AG09319 (cell line): ENCODE results near the gene USP21.

Experiments
- DNase-seq: peaks from one replicate; pipeline ENCODE4 v3.0.0-alpha.2; 2010; ENCODE audit warnings: low read depth; ENCODE audit errors: extremely low read depth
- TF ChIP-seq, protein P1 (sequence below): IDR thresholded peaks from 2 replicates; pipeline ENCODE4 v1.5.1; 2011; ENCODE audit warnings: low read depth, mild to moderate bottlenecking, inconsistent platforms, low read length, moderate library complexity

USP21 gene

DNA sequence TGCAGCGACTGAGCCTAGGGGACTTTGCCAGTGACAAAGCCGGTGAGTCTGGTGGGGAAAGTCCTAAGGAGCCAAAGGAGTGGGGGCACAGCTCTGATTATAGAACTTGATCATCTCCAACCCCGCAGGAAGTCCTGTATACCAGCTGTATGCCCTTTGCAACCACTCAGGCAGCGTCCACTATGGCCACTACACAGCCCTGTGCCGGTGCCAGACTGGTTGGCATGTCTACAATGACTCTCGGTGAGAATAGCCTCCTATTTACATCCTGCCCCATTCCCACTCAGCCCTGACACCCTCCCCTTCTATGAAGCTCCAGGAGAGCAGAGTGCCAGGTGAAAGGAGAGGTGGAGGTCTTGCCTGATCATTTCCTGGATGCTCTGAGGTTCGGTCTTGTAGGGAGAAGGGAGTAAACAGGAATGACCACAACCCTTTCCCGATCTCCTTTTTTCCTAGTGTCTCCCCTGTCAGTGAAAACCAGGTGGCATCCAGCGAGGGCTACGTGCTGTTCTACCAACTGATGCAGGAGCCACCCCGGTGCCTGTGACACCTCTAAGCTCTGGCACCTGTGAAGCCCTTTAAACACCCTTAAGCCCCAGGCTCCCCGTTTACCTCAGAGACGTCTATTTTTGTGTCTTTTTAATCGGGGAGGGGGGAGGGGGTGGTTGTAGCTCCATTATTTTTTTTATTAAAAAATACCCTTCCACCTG, 5.8 kb downstream of the USP21 start:
- TF ChIP-seq, protein P1, sequence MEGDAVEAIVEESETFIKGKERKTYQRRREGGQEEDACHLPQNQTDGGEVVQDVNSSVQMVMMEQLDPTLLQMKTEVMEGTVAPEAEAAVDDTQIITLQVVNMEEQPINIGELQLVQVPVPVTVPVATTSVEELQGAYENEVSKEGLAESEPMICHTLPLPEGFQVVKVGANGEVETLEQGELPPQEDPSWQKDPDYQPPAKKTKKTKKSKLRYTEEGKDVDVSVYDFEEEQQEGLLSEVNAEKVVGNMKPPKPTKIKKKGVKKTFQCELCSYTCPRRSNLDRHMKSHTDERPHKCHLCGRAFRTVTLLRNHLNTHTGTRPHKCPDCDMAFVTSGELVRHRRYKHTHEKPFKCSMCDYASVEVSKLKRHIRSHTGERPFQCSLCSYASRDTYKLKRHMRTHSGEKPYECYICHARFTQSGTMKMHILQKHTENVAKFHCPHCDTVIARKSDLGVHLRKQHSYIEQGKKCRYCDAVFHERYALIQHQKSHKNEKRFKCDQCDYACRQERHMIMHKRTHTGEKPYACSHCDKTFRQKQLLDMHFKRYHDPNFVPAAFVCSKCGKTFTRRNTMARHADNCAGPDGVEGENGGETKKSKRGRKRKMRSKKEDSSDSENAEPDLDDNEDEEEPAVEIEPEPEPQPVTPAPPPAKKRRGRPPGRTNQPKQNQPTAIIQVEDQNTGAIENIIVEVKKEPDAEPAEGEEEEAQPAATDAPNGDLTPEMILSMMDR = no peak

DNA sequence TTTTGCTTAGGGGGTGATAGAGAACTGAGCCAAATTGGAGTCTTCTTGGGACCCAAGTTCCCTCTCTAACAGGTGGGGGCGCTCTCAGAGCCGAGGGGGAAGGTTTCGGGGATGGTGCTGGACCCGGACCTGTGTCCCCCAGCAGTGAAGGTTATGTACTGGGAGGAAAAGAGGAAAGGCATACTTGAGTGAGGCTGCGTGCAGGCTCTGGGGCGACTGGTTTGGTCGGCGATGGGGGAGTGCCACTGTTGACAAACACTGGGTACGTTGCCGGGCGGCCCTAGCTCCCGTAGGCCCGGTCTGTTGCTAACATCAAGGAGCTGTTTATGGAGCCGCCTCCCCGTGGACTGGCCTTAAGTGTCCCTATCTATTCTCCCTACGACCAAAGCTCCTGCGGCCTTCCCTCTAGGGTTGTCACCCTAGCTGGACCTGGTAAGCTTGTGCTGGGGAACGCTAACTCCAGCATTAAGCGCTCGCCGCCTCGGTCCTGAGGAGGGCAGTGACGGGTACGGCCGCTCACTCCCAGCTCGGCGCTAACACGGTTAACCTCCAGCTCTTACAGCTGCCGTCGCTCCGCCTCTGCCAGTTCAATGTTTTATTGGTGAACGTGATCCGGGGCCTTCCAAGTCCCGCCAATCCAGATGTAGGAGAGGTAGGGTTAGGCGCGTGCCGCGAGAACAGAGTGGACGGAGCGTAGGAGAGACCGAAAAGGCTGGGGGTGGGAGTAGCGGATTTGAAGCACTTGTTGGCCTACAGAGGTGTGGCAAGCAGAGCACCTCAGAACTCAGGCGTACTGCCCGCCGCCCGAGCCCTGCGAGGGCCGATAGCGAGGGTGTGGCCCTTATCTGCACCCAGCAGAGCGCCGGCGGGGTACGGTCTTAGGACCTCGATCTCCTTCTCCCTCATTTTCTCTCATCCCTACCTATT, 6.7 kb downstream of the USP21 start, which contains the start of gene PPOX:
TSS of gene PPOX (plus strand) at position 685 of the 927 bp plus-strand sequence. CDS start 422 bp downstream, outside the sequence.
- peak; percentile 94 for DNase-seq
- TF ChIP-seq, protein P1 = peak; percentile 51

More for the DNA sequence above, 5.8 kb downstream of the USP21 start:
- DNase-seq = no peak

DNA sequence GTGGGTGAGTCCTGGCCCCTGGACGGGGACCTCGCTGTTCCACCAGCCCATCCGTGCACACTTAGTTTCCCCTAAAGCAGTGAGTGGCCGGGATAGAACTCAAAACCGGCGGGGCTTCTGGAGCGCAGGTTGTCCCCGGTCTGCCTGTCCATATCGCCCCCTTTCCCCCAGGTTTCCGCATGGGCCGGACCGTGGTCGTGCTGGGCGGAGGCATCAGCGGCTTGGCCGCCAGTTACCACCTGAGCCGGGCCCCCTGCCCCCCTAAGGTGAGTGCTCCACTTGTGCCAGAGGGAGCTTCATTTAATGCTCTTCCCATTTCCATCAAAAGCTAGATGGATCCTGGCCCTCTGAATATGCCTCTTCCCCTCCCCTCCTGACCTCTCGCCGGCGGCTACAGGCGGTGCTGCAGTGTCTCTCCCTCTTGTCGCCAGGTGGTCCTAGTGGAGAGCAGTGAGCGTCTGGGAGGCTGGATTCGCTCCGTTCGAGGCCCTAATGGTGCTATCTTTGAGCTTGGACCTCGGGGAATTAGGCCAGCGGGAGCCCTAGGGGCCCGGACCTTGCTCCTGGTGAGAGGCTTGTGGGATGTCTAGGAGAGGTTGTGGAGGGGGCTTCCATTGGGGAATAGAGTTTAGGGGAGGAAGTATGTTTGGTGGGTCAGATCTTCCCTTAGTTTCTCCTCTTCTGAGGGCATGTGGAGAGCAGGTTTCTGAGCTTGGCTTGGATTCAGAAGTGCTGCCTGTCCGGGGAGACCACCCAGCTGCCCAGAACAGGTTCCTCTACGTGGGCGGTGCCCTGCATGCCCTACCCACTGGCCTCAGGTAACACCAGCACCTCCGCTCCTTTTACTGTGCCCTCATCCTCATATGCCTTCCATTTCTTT, 7.6 kb downstream of the USP21 start:
- TF ChIP-seq, protein P1 = no peak
- DNase-seq = no peak

DNA sequence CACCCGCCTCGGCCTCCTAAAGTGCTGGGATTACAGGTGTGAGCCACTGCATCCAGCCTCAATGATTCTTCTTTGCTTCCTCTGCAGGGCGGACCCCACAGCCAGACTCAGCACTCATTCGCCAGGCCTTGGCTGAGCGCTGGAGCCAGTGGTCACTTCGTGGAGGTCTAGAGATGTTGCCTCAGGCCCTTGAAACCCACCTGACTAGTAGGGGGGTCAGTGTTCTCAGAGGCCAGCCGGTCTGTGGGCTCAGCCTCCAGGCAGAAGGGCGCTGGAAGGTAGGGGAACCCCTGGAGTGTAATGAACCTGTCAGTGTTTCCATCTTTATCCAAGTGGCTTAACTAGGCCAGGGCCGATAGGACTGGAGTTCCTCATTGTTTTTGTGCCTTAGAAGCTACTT, 9.6 kb downstream of the USP21 start:
- TF ChIP-seq, protein P1 = no peak
- no peak for DNase-seq

DNA sequence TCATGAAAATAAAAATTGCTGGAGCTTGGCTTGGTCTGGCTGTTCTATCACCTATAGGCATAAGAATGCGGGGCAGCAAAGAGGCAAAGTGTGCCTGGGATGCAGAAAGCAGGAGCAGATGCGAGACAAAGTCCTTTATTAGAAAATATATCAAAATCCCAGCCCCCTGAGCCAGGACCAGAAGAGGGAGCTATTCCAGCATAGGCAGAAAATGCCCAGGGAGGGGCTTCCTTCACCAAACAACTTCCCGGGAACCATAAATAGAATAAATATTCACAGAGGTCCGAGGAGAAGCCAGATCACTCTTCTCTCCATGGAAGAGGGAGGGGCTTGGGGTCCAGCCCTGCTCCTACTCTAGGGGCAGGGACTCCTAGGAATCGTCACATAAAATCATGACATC, 11.9 kb downstream of the USP21 start:
- no peak for DNase-seq
- TF ChIP-seq, protein P1 = peak; percentile 5; the same call in 1 of the 2 replicates

DNA sequence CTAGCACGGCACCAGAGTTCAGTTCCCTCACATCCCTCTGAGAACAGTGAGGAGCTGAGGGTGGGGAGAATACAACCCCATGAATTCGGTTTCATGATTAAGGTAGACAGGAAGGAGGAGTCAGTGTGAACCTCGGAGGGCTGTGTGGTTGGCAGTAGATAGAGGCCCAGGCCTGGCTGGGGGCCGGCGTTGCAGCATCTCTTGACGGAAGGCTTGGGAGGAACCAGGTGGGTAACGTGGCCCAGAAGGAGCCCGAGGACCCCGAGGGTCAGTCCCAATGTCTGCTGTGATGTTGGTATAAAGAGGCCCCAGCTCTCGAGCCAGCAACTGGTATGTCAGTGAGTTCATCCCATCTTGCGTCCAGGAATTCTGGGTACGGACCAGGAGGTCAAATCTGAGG, 12.4 kb downstream of the USP21 start:
- TF ChIP-seq, protein P1 = no peak
- no peak for DNase-seq
